ENCODE data around the gene ARL5B.

ARL5B gene

DNA sequence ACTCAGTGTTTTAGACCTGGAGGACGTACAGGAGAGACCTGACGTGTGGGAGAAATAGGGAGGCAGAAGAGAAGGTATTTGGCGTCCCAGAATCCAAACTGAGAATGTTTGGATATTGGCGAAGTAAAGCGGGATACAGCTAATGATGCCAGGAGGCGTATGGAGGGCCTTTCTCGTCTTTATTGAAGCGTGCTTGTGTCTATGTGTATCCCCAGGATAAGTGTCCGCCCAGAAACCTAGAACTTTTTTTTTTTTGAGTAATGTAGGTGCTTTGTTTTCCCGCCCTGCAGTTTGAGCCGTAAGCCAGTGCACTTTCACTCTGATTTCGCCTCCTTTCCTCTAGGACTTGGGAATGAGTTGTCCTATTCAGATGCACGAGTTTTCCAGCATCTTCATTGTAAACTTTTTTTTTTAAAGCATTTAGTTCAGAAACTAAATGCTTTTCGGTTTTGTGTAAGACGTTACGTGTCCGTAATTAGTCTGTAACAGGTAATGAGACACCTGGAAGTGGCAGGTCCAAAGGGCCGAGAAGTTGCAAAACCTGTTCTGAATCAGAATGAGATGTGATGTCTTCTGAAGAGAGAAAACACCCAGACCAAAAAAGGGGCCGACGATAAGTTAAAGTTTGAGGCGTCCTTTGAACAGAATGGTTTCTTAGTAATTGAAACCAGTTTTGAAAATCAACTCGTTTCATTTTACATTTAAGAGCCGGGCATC, 746 bp downstream of the ARL5B start:
- DNase-seq = no peak

DNA sequence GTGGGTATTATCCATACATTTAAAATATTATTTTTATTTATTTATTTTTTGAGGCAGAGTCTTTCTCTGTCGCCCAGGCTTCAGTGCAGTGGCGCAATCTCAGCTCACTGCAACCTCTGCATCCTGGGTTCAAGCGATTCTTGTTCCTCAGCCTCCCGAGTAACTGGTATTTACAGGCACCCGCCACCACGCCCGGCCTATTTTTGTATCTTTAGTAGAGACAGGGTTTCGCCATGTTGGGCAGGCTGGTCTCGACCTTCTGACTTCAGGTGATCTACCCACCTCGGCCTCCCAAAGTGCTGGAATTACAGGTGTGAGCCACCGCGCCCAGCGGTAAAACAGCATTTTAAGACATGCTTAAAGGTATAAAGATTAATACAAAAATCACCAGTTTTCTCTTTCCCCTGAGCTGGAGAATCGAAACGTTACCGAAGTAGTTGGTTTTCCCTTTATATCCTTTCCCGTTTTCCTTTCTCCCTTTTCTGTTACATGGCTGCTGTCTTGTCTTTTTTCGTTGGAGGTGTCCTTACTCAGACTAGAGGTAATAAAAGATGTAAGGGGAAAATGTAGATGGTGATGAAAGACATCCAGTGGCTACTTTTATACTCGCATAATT, 1.7 kb downstream of the ARL5B start:
- no peak for DNase-seq

DNA sequence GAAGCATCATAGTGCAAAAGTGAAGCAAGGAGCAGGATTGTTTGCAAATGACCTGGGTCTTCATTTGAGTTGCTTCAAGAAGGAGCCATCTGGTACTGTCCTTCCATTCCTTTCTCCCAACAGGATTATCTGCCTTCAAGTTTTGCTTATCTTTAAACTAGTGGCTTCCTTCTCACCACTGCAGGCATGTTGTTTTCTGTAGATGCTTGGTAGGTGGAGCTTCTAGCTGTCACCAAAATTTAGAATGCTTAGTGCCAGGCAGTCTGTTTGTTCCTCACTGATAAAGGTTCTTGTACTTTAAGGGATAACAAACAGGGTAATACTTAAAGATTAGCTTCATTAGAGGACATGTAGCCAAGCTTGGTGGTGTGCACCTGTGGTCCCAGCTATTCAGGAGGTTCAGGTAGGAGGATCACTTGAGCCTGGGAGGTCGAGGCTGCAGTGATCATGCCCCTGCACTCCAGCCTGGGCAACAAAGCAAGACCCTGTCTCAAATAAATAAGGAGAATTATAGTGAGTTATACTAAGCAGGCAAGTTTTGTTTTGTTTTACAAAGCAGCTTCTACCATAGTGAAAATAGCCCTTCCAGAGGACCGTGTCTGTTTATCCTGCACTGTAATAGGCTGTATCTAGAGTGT, 5.7 kb downstream of the ARL5B start:
- DNase-seq = no peak

DNA sequence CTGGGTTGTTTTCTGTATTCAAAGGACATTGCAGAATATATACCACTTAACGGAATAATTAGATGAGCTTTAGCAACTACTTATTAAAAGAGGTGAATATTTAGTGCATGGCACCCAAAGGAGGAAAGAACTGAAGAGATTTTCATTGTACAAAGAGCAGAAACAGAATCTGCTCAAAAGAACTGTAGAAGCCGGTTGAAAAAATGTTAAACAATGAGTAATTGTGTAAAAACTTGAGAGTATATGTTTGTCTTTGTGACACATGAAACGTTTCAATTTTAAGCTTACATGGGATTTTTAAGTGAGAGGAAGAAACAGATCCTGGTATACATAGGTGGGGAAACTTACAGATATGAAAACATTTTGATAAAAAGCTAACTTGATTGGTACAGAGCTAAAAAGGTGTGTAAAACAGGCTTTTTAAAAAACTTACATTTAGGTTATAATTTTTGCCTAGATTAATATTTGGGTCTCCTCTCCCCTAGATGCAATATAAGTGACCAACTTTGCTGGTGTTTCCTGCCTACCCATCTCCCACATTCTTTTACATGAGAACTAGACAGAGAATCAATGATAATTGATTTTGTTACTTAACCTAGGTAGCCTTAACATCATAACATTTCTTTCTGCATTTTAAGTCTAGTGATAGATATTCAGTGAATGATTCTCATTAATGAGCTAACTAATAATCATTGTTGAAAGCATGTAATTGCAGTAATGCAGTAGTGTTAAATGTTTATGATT, 6.8 kb downstream of the ARL5B start:
- no peak for DNase-seq

DNA sequence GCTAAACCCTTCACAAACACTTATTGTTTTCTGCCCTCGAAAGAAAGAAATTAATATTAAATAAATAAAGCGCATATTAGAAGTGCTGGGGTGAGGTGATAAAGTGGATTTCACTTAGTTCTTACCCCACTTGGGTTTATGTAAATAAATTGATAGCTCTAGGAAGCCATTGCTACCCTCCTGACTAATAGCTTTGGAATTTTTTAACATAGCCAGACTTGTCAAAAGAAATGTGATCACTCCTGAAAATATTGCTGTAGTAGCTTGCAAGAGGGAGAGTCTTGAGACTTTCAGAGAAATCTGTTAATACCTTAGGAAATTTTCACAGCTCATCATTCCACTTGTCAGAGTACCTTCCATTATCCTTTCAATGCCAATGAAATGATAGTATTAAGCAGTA, 7.6 kb downstream of the ARL5B start:
- no peak for DNase-seq

DNA sequence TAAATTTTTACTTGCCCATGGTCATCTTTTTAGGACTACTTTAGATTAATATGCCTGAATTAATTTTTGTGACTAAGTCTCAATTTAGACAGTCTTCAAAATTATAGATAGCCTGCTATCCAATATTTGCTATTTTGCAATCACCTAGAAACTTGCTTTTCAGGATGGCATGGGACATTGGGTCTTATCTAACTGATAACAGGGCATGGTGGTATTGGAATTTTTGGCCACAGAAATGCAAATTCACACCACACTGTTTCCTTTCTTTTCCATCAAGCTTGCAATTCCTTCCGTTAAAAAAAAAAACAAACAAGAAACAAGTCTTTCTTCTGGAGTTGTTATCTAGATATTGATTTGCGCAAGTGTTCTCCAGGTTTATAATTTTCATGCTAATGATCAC, 8.8 kb downstream of the ARL5B start:
- no peak for DNase-seq

DNA sequence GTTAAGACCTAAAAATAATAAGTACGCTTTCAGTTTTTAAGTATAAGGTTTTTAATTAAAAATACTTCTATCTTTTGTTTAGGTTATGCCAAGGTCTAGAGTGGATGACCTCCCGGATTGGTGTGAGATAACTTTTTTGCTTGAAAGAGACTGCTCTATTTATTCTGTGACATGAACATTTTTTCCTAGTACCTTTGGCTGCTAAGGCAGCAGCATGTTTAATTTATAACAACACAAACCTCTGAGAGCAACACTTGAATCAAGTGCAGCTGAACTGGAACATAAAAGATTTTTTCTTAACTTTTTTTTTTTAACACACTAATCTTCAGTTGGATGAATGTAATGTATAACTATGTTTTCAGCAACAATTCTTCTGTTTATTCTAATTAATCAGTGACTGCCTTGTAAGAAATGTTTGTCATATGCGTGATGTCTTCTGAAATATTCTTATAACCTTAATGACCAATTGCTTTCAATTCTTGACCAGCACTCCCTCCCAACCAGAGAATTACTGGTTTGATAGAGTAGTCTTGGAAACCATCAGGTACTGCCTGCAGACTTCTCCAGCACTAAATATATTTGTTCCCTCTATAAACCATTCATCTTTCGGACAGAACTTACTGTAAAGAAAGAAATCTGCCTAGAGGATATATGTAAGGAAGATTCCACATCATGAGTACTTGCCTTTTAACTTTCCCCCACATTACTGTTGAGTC, 16.0 kb downstream of the ARL5B start:
- no peak for DNase-seq

DNA sequence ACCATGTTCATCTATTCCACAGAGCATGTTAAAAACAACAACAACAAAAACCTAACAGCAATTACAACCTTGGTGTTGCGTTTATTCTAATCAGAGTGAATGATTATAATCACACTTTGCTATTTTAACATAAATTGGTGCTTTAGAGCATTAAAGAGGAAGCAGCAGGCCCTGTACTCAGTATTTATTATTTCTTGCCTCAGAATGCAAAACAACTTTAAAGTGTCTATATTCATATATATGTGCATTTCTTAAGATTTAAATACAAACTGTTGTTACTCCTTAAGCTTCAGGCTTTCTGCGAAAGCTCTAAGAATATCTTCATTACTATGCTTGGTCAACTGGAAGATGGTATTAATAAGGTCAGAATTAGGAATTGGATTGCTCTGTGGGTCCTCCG, 21.5 kb downstream of the ARL5B start:
- DNase-seq = no peak

DNA sequence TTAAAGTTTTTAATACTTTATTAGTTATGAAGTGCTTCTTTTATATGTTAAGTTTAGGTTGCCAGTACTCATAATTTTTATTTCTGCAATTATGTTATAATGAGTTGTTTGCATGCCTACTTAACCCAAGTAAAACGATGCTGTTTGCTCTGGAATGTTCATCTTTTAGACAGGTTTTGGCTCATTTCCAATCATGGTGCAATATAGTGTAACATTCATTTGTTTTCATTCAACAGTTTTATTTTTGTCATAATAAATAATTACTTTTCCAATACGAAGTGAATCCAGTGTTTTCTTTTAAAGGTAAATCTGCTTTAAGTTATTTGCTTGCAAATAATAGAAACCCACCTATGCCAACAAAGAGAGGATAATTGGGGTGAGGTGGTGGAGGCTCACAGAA, 22.1 kb downstream of the ARL5B start:
- DNase-seq = no peak

DNA sequence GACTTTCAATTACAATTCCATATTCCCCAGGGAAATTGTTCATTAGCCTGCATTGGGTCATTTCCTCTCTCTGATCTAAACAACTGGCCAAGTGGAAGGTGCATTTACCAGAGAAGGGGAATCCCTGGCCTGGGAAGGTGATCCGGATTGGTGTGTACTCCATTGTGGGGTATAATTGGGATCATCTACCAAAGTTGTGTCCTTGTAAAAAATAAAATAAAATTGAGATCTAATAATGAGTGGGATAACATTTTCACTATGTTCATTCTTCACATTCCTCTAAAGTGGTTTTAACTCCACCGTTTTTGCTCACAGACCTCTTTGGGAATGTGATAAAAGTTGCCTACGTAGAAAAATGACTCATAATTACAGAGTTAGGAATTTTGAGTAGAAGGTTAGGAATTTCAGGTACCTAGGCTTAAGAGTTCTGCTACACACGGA, 22.8 kb downstream of the ARL5B start:
- no peak for DNase-seq

DNA sequence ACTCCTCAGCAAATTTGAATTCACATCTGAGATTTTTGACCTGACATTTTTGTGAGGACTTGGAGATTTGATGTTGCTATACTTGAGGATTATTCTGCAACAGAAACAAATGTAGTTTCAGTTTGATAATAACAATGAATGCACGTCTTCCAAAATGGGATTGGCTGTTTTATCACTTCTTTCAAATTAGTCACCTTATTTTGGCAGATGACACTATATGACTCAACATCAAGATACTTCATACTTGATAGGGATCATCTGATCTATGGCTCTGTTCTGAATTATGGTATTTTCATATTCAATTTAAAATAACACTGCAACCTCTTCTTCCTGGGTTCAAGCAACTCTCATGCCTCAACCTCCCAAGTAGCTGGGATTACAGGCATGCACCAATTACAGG, 24.2 kb downstream of the ARL5B start:
- DNase-seq = no peak

DNA sequence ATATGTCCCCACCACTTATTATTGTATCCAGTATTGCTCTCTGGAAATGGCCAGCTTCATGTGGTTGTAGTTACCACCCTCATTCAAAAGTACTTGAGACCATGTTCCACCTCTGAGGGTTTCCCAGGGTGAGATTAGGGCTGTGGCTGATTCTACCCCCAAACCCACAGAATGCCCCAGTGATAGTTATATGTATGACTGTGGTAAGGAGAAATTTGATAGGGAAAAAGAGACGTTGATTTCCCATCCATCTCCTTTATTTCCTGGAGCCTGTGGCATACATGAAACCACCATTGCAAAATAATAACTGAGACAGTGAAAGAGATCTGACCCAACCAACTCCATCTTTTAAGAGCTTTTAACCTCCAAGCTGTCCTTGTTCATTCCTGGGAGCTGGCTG, 25.2 kb downstream of the ARL5B start:
- no peak for DNase-seq

DNA sequence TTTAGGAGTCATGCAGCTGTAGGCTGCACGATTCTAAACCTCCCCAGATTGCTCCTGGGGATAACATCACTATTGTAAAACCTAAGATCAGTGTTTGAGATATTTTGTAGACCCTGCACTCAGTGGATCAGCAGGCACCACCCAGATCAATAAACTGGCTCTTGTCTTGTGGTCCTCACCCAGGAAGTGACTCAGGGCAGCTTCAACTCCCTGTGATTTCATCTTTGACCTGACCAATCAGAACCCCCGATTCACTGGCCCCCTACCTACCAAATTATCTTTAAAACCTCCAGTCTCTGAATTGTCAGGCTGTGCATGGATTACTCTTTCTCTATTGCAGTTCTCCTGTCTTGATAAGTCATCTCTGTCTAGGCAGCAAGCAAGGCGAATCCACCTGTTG, 25.7 kb downstream of the ARL5B start:
- DNase-seq = no peak

DNA sequence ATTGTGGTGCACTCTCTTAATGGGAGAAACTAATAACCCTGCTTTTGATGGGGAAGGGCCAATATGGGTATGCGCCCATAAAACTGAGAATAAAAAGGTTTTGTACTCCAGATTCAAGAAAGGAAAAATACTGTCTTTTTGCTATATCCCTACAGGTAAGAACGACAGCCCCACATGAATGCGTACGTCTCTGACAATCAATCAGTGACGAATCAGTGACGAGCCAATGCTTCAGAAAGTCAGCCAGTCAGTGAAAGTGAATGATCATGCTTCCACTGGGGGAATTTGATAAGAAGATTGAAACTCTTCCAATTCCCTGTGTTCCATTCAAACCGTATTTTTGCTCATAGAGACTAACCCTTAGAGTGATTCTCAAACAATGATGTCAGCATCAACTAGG, 26.3 kb downstream of the ARL5B start:
- no peak for DNase-seq

DNA sequence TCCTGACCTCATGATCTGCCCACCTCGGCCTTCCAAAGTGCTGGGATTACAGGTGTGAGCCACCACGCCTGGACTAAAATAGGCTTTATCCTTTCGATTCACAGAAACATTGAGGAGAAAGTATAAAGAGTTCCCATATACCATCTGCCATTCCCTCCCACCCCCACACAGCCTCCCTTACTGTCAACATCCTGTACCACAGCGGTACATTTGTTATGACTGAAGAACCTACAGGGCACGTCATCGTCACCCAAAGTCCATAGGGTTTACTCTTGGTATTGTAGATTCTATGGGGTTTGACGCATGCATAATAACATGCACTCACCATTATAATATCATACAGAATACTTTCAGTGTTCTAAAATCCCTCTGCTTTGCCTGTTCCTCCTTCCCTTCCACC, 28.0 kb downstream of the ARL5B start:
- no peak for DNase-seq

DNA sequence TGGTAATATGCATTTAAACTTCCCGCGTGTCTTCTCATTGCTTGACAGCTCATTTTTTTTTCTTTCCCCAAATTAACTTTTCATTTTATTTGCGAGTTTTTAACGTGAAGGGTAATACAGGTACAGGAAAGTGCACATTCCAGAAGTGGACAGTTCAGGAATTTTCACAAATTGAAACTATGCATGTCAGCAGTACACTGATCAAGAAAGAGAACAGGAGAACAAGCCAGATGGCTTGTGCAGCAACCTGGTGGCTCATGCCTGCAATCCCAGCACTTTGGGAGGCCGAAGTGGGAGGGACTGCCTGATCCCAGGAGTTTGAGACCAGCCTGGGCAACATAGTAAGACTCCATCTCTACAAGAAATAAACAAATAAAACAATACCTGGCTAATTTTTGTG, 28.5 kb downstream of the ARL5B start:
- DNase-seq = no peak

DNA sequence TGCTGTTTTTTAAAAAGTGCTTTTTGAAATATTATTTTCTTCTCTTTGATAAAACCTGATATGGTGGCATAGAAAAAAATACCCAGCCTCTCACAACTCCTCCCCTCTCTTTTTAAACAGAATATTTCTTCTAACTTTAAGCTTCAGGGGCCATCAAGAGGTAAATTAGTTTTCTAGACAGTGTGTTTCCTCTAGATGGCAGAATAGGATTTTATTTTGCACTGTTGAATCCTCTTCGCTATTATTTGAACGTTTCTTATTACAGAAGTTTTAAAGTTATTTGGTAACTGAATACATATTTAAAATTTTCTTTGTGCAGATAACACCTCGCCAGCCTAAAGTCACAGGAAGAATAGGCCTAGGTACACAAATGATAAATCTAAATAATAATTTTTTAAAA, 30.3 kb downstream of the ARL5B start:
- DNase-seq = no peak

DNA sequence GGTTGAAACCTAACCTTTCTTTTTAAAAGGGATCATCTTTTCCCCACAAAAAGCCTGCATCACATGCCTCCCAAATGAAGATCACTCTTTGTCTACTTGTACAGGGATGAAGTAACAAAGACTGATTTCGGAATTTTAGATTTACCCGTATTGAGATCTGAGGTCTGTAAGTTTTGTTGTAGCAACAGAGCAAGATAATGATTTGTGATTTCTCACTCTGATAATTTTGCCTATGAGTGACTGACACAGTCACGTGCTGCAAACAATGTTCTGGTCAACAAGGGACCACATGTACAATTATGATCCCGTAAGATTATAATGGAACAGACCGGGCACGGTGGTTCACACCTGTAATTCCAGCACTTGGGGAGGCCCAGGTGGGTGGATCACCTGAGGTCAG, 31.3 kb downstream of the ARL5B start:
- no peak for DNase-seq

DNA sequence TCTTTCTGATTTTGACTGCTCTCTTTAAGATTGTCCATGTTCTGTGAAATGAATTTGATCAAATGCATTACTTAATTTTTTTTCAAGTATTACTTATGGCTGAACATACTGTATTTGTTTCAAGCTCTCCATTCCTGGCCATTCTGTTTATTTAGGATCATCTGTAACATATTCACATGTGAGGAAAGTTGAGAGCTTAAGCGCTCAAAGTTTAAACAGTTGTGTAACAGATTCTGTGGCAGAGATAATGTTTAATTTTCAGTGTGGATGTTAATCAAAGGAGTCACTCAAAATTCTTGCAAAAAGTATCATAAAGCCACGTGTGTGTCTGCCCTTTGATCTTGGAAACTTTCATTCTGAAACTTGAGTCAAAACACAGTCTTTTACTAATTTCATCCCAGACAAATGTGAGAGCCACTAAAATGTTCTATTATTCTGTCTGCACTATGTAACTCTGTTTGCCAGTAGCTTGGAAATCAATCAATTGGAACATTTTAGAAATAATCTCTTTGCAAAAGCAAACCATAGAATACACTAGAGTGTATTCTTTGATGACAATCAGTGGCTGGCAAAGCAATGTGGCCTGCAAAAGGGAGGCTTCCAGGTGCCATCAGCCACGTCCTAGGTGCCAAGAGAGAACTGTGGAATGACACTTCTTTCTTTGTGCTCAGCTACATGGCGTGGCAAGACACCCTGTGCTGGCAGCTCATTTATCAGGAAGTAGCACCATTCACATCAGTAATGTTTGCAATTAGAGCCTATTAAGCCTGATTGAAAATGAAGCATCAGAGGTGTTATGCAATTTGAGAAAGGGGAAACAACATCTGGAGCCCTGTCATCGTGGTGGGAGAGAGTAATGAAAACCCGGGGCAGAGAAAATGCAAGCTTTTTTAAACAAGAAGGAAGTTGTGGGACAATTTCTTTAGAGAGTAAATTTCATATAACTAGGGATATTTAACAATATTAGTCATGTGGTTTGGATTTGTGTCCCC, 40.9 kb downstream of the ARL5B start:
- DNase-seq = no peak

DNA sequence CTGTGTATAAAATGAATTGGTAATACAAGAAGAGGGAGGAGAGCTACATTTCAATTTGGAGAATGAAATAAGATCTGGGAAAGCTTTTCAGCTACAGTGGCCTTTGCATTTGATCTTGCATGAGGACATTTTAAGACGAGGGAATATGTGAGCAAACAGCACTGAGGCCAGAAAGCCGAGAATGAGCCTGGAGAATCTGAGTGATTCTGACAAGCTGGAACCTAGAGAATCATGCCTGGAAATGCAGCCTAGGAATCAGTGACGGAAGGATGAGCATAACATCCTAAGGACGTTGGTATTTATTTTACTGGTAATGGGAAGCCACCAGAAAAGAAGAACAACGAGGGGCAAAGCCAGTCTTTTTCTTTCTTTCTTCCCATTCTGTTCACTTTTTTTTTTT, 44.3 kb downstream of the ARL5B start:
- DNase-seq = no peak

DNA sequence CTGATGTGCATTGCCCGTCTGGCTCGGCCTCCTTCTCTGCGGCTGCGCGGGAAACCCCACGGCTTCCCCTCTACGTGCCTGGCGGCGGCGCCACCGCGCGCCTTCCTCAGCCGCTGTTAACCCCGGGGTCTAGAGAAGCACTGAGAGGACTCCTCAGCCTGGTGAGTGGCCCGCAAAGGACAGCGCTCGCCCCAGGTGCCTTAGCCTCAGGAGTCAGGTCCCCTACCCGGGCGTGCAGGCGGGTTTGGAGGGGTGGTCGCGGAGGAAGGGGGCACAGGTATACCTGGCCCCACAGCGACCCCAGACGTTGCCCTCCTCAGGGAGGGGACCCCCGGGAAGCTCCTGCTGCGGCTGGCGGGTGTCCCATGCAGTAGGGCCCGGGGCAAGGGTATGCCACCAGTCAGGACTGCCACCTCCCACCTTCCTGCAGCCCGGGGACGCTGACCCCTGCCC, 51.0 kb downstream of the ARL5B start:
- no peak for DNase-seq

DNA sequence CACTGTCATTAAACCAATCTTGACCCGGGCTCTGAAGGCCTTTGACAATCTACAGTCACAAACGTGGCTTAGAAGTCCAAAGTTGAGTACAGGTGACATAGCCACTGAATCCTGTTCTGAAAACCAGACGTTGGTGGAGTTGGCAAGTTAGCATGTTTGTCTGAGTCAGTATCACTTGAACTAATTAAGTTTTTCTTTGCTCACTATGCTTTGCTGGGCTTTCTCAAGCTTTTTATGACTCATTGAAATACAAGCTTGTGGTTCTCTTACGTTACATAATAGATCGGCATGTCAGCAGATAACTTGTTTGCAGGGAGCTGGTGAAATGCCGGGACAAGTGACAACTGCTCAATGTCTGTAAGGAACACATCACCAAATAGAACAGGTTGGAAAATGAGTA, 53.8 kb downstream of the ARL5B start:
- DNase-seq = no peak

All from CD4-positive, alpha-beta T cell treated with Interleukin-12 subunit alpha and Interleukin-12 subunit beta, for 1 hour (primary cell).